Measurements from ENCODE around the gene ZDHHC9. TPM values are rescaled to one million over a fixed set of nuclear protein-coding genes. Genes with fewer than 3 reads are reported as not detected.
A peak's percentile ranks its signal among the peaks of the same experiment; 100 is the strongest.

The ZDHHC9 gene
- total RNA-seq, 2 experiments from 2014 or later: 9.0 to 11.0 TPM

DNA sequence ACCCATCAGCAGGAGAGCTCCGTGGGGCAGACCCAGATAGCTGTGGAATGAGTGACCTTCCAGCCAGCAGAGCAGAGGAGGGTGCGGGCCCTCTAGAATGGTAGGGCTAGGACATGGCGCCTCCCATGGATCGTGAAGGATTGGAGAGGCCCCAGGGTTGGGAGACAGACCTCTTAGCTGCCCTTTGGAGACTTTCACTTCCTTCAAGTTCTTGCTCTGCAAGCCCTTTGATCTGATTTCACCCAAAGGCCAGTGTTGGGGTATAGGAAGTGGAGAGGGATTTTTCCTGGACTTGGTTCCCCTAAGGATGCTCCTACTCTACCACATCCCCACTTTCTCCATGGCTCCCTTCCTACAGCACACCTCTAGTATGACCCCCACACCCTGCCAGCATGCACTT lies 61.0 kb downstream of the ZDHHC9 start:
- H3K27ac Mint-ChIP-seq: peak overlapping the region; percentile 90
- peak overlapping the region; percentile 79 for H3K4me3 Mint-ChIP-seq
- no peaks in the 10 kb centered on the region for H3K27me3 Mint-ChIP-seq
- H3K4me1 Mint-ChIP-seq (ENCODE audit: low read depth): peaks cover 59% of the 10 kb centered on the region
- intact Hi-C loops (cut with micrococcal nuclease): loop anchor here (2.0 to 5.0 kb wide), 4 partner anchors 40 to 620 kb away; partner anchors contain the start of genes RAB33A, RBMX2 and UTP14A
- ChIA-PET POLR2A (interaction anchor here (0.7 to 8.2 kb wide), 5 partner anchors 11 to 24 kb away, joined by 3 to 58 read pairs (median 3); no protein-coding TSS in a partner anchor), CTCF (interaction anchor here (1.0 to 5.6 kb wide), 9 partner anchors 9 to 278 kb away, joined by 3 to 40 read pairs (median 7); partner anchors contain the start of gene APLN)
- no peak for DNase-seq
- H3K9me3 Mint-ChIP-seq: no peaks in the 10 kb centered on the region
- peaks cover 67% of the 10 kb centered on the region for H3K36me3 Mint-ChIP-seq

DNA sequence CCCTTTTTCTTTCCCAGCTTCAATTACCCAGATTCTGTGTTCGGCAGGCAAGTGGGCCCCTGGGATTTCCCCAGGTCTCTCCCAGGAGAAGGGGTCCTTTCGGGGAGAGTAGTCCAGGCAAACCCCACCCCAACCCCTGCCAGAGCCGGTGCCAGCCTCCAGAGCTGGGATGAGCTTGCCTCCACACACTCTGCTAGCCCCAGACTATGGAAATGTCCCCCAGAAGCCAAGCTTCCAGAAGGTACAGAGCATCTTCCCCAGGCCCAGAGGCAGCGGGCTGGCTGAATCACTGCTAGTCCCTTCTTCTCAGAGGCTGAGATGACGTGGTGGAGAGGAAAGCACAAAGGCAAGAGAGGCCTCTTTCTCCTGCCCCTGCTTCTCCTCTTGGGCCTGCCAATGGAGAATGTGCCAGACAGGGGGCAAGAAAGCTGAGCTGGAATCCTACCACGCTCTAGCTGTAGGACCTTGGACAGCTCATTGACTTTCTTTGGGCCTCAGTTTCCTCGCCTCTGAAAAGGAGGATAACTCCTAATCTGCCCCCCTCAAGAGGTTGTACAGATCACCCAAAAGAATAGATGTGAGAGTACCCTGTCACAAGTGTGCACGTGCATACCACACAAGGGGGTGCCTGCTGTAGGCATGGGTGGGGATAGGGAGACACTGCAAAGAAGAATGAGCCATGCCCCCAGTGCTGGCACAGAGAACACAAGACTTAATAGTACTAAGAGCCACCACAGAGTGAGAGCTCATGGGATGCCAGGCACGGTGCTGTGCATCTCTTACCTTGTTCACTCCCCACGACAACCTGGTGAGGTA lies 61.8 kb downstream of the ZDHHC9 start:
- intact Hi-C loops (cut with micrococcal nuclease): loop anchor here (1.0 to 5.0 kb wide), 9 partner anchors 13 to 620 kb away; partner anchors contain the start of genes RAB33A, RBMX2 and UTP14A
- Mint-ChIP-seq H3K4me3 (peak overlapping the region; percentile 79), H3K27ac (peak overlapping the region; percentile 90), H3K27me3 (no peaks in the 10 kb centered on the region), H3K4me1 (ENCODE audit: low read depth) (peaks cover 54% of the 10 kb centered on the region), H3K36me3 (peaks cover 61% of the 10 kb centered on the region), H3K9me3 (no peaks in the 10 kb centered on the region)
- POLR2A ChIA-PET: interaction anchor here (0.9 to 8.2 kb wide), 8 partner anchors 8 to 26 kb away, joined by 3 to 58 read pairs (median 7); no protein-coding TSS in a partner anchor
- peak; percentile 63 for DNase-seq
- CTCF ChIA-PET: interaction anchor here (0.8 to 5.6 kb wide), 11 partner anchors 10 to 279 kb away, joined by 3 to 40 read pairs (median 5); no protein-coding TSS in a partner anchor

DNA sequence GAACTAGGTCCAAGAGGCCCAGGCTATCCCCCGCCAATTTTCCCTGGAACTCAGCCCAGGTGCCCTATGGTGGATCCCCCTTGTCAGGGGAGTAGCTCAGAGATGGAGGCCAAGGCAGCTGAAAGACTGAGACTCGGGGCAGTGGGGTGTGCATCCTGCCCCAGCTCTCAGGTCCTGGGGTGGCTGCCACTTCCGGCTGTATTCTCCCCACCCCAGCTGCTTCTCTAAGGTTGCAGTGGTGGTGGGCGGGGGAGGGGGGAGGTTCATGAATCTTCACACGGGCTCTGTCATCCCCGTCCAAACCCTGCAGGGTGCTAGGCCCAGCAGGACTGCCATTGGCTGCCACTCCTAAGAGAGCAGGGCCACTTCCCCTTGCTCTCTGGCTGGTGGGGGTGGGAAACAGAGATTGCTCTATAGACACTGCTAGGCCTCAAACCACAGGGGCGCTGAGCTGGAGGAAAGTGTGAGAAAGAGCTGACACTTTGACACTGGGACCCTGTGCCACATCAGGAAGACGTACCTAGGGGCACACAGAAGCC lies 62.5 kb downstream of the ZDHHC9 start:
- Mint-ChIP-seq H3K36me3 (peaks cover 58% of the 10 kb centered on the region), H3K27ac (peak overlapping the region; percentile 97), H3K27me3 (no peaks in the 10 kb centered on the region), H3K9me3 (no peaks in the 10 kb centered on the region), H3K4me1 (ENCODE audit: low read depth) (peaks cover 53% of the 10 kb centered on the region), H3K4me3 (peak overlapping the region; percentile 79)
- intact Hi-C loops (cut with micrococcal nuclease): loop anchor here (1.0 to 5.0 kb wide), 7 partner anchors 12 to 621 kb away; partner anchors contain the start of genes RAB33A and RBMX2
- peak; percentile 92 for DNase-seq
- CTCF ChIA-PET: interaction anchor here (0.8 to 5.6 kb wide), 8 partner anchors 9 to 176 kb away, joined by 3 to 40 read pairs (median 4); no protein-coding TSS in a partner anchor
- POLR2A ChIA-PET: interaction anchor here (0.9 to 8.2 kb wide), 9 partner anchors 8 to 102 kb away, joined by 3 to 58 read pairs (median 7); no protein-coding TSS in a partner anchor

DNA sequence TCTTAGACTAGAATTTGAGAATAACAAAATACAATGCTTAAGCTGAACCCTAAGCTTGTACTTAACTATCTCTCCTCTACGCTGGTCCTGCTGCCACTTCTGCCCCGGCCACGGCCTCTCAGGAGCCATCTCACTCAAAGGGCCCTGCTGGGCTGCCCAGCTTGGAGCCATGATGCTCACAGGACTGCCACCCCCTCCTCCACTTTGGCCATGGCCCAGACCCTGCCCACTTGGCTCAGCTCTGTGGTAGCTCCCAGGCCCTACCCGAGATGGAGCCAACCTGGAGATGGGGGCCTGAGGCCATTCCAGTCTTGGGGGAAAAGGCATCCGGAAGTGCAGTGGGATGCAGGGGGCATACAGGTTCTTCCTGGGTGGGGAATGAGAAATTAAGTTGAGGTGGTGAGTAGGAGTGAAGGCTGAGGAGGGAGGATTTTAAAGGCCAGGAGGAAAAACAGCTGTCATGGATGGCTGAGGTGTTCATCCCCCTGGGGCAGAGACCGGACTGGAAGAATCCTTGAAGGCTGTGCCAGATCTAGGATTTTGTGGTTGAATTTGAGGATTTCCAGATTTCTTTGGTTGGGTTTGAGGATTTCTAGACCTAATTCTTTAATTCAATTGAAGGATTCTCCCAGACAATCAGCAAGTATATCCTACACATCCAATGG lies 63.1 kb downstream of the ZDHHC9 start:
- H3K4me3 Mint-ChIP-seq: peak overlapping the region; percentile 79
- no peaks in the 10 kb centered on the region for H3K27me3 Mint-ChIP-seq
- peak overlapping the region; percentile 97 for H3K27ac Mint-ChIP-seq
- ChIA-PET CTCF (interaction anchor here (1.1 to 5.6 kb wide), 7 partner anchors 9 to 102 kb away, joined by 3 to 40 read pairs (median 9); no protein-coding TSS in a partner anchor), POLR2A (interaction anchor here (0.9 to 8.2 kb wide), 9 partner anchors 7 to 101 kb away, joined by 3 to 58 read pairs (median 4); no protein-coding TSS in a partner anchor)
- peaks cover 53% of the 10 kb centered on the region for H3K36me3 Mint-ChIP-seq
- no peaks in the 10 kb centered on the region for H3K9me3 Mint-ChIP-seq
- intact Hi-C loops (cut with micrococcal nuclease): loop anchor here (1.0 to 5.0 kb wide), 7 partner anchors 11 to 622 kb away; partner anchors contain the start of genes RAB33A and RBMX2
- H3K4me1 Mint-ChIP-seq (ENCODE audit: low read depth): peaks cover 49% of the 10 kb centered on the region
- no peak for DNase-seq

DNA sequence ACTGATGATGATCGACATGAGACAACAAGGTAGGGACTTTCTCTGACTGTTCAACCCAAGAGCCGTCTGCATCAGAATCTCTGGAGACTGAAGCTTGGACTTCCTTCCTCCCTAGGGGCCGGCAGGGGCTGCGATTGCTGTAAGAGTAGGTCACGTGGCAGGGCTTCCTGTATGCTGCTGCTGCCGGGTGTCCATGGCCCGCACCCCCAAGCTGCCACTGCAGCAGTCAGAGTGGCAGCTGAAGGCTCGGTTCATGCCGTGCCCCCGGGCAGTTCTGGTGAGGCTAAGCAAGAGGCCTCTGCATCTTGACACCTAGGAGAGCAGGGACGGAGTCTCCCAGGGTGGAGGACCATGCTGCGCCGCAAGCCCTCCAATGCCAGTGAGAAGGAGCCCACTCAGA lies 63.9 kb downstream of the ZDHHC9 start, which contains the start of gene SASH3:
Gene SASH3, plus strand, starts transcription at position 203 of the 400 bp plus-strand sequence. Its CDS starts 149 bp downstream, at position 352.
- H3K4me1 Mint-ChIP-seq (ENCODE audit: low read depth): peaks cover 50% of the 10 kb centered on the region
- peak within 1 kb of the TSS; percentile 79 for H3K4me3 Mint-ChIP-seq
- peak within 1 kb of the TSS; percentile 97 for H3K27ac Mint-ChIP-seq
- peaks cover 47% of the 10 kb centered on the region for H3K36me3 Mint-ChIP-seq
- no peaks in the 10 kb centered on the region for H3K27me3 Mint-ChIP-seq
- ChIA-PET POLR2A (interaction anchor here (0.9 to 8.2 kb wide), 3 partner anchors 9 to 21 kb away, joined by 3 to 58 read pairs (median 3); no protein-coding TSS in a partner anchor), CTCF (interaction anchor here (1.4 to 5.6 kb wide), 3 partner anchors 10 to 44 kb away, joined by 3 to 40 read pairs (median 9); no protein-coding TSS in a partner anchor)
- DNase-seq: peak; percentile 81
- H3K9me3 Mint-ChIP-seq: no peaks in the 10 kb centered on the region
- intact Hi-C loops (cut with micrococcal nuclease): loop anchor here (2.0 to 5.0 kb wide), 5 partner anchors 19 to 623 kb away; partner anchors contain the start of genes BCORL1, RAB33A and RBMX2

DNA sequence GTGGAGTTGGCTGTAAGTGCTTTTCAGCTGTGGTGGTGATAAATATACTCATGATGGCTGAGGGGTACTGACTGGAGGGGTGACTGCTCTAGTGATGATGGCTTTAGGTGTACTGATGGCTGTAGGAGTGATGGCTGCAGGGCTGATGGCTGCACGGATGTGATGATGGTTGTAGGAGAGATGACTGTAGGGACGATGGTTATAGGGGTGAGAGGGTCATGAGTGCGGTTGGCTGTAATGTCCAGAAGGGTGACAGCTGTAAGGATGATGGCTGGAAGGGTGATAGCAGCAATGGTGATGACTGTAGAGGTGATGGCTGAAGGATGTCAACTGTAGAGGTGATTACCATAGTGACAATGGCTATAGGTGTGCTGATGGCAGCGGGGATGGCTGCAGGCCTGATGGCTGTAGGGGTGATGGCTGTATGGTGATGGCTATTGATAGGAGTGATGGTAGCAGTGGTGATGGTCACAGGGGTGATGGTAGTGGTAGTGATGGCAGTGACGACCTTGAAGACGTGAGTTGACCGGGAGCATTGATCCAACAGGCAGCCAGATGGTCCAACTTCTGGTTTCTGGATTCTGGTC lies 64.5 kb downstream of the ZDHHC9 start:
- POLR2A ChIA-PET: interaction anchor here (0.9 to 8.2 kb wide), 3 partner anchors 10 to 20 kb away, joined by 3 to 58 read pairs (median 3); no protein-coding TSS in a partner anchor
- intact Hi-C loops (cut with micrococcal nuclease): loop anchor here (5.0 kb wide), 1 partner anchor 203 kb away; the partner anchor contains the start of gene BCORL1
- CTCF ChIA-PET: interaction anchor here (0.7 to 5.6 kb wide), 4 partner anchors 9 to 281 kb away, joined by 3 to 40 read pairs (median 6); no protein-coding TSS in a partner anchor

DNA sequence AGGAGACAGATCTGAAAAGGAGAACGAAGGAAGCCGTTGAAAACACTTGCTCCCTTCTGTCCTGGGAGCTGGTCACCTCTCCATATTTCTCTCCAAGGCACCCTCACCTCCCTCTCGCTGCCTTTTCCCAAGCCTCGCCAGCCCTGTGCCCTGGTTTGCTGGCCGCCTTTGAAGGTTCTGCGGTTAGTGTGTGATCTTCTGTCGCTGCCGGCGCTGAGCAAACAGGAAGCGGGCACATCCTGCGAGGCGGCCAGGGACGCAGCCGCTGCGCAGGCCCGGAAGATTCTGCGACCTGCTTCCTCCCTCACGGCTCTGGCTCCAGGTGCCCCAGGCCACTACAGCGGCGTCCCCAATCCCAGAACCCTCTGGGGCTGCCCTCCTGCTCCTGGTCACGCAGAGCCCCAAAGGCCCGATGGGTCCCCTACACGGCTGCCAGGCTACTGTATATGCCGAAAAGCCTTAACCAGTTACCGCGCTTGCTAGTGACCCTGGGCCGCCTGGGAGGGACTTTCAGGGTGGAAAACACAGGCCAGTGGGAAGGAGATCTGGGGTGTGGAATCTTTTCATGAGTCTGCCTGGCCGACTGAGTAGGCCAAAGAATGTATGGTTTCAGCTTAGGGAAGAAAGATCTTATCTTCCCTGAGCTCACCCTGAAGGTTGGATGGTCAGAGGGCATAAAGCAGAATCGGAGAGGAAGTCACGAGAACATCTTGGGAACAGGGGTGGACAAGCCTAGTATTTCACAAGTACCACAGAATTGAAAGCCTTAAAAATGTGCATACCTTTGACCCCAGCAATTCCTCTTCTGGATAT lies 66.3 kb downstream of the ZDHHC9 start:
- ChIA-PET POLR2A (interaction anchor here (0.6 to 8.2 kb wide), 7 partner anchors 8 to 41 kb away, joined by 3 to 58 read pairs (median 3); no protein-coding TSS in a partner anchor), CTCF (interaction anchor here (1.6 kb wide), 1 partner anchor 18 kb away, joined by 5 read pairs; no protein-coding TSS in a partner anchor)
- Mint-ChIP-seq H3K36me3 (peaks cover 28% of the 10 kb centered on the region), H3K27me3 (no peaks in the 10 kb centered on the region), H3K27ac (peak overlapping the region; percentile 97), H3K4me3 (peak overlapping the region; percentile 78), H3K9me3 (no peaks in the 10 kb centered on the region), H3K4me1 (ENCODE audit: low read depth) (peaks cover 48% of the 10 kb centered on the region)
- DNase-seq: peak; percentile 85
- intact Hi-C loops (cut with micrococcal nuclease): loop anchor here (5.0 kb wide), 1 partner anchor 205 kb away; the partner anchor contains the start of gene BCORL1

More for the DNA sequence above, 64.5 kb downstream of the ZDHHC9 start:
- Mint-ChIP-seq H3K4me1 (ENCODE audit: low read depth) (peaks cover 49% of the 10 kb centered on the region), H3K36me3 (peaks cover 42% of the 10 kb centered on the region), H3K9me3 (no peaks in the 10 kb centered on the region), H3K27ac (peak overlapping the region; percentile 97), H3K27me3 (no peaks in the 10 kb centered on the region), H3K4me3 (peak overlapping the region; percentile 79)
- DNase-seq: no peak

DNA sequence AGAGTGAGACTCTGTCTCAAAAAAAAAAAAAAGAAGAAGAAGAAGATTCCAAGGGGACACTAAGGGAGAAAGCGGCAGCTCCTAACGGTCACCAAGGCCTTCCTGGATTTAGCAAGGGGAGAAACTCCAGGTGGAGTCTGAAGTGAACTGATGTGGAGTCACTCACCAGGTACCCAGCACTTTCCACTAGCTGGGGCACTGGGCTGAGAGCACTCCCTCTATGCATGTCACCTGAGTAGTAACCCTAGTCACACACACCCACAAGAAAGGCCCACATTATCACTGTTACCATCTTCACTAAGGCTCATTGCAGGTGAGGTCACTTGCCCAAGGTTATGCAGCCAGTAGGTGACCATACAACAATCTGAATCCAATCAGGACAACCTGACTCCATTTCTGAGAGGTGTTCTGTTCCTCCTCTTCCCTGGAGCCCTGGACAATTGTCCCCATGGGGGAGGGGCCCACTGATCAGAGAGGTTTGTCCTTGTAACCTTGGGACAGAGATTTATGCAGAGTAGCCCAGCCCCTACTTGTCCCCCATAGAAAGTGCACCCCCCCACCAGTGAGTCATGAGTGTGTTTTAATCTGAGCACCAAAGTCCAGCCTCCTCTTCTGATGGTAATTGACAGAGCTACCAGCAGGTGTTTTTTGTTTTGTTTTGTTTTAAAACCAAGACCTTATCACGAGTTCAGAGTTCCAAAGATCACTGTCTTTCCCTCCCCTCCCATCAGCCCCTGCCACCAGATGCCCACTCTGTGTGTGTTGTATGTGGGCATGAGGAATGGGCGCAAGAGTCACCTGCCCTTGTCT lies 69.8 kb downstream of the ZDHHC9 start:
- peak; percentile 44 for DNase-seq
- ChIA-PET CTCF (interaction anchor here (1.3 to 3.1 kb wide), 3 partner anchors 9 to 14 kb away, joined by 4 to 9 read pairs (median 8); no protein-coding TSS in a partner anchor), POLR2A (interaction anchor here (1.4 to 5.2 kb wide), 3 partner anchors 7 to 24 kb away, joined by 6 to 32 read pairs (median 7); no protein-coding TSS in a partner anchor)
- intact Hi-C loops (cut with micrococcal nuclease): no loop called here
- H3K9me3 Mint-ChIP-seq: no peaks in the 10 kb centered on the region
- H3K4me1 Mint-ChIP-seq (ENCODE audit: low read depth): peaks cover 65% of the 10 kb centered on the region
- no peaks in the 10 kb centered on the region for H3K27me3 Mint-ChIP-seq
- H3K27ac Mint-ChIP-seq: peak overlapping the region; percentile 92
- H3K36me3 Mint-ChIP-seq: no peaks in the 10 kb centered on the region
- no peak overlapping the region for H3K4me3 Mint-ChIP-seq

DNA sequence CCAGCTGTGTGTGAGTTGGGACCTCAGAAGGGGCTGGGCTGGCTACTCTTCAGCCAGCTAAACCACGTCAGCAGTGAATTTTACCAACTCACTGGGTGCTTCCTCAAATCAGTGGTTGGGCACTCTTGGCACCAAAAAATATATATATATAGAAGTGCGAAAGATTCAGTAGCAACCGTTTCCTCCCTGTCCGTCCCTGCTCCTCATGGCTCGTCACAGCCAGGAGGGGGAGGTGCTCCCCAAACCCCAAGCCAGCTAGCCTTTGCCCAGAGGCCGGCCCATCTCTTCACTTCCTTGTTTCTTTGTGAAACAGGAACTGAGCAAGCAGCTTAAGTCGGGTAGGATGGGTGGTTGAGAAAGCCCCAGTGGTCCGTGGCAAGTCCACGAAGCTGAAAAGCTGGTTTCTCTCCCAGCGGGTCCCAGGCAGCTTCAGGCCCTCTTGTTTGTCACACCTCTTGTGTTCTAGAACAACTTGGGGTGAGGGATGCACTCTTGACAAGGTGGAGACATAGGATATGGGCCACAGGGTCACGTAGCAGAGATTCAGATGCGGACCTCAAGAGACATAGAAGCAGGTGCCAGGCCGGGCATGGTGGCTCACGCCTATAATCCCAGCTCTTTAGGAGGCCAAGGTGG lies 70.8 kb downstream of the ZDHHC9 start:
- Mint-ChIP-seq H3K9me3 (no peaks in the 10 kb centered on the region), H3K27me3 (no peaks in the 10 kb centered on the region), H3K4me3 (peak overlapping the region; percentile 48), H3K27ac (peak overlapping the region; percentile 92), H3K36me3 (no peaks in the 10 kb centered on the region), H3K4me1 (ENCODE audit: low read depth) (peaks cover 64% of the 10 kb centered on the region)
- ChIA-PET POLR2A (interaction anchor here (1.0 to 5.2 kb wide), 5 partner anchors 8 to 25 kb away, joined by 3 to 32 read pairs (median 6); no protein-coding TSS in a partner anchor), CTCF (interaction anchor here (1.5 to 3.1 kb wide), 5 partner anchors 8 to 17 kb away, joined by 4 to 9 read pairs (median 8); no protein-coding TSS in a partner anchor)
- DNase-seq: peak; percentile 70
- intact Hi-C loops (cut with micrococcal nuclease): no loop called here

Measured in activated CD4-positive, alpha-beta memory T cell treated with anti-CD3 and anti-CD28 coated beads for 36 hours (primary cell).